Activated T-helper 17 cell treated with anti-CD3 and anti-CD28 coated beads, Interleukin-2, amount 50 U/mL, for 72 hours (primary cell): ENCODE measurements around the gene CCDC87. TPM values are rescaled to one million over a fixed set of nuclear protein-coding genes. Genes with fewer than 3 reads are reported as not detected.
"Not testable (repeated sequence)": the region's sequence is repeated elsewhere in the genome, so short reads cannot be mapped to it uniquely, and the experiment has no call there.

Experiments used
- ATAC-seq: fragments of 150-1000 bp; cut with Tn5 transposase; replicated peaks from 2 replicates; pipeline ENCODE4 v1.10.0; 2021; ENCODE audit warnings: mild to moderate bottlenecking, moderate library complexity
- H3K27ac Mint-ChIP-seq: one replicate; pipeline ENCODE4 v1.8.0; 2022; ENCODE audit warnings: mixed read lengths
- H3K27me3 Mint-ChIP-seq: one replicate; pipeline ENCODE4 v1.8.0; 2022; ENCODE audit warnings: mixed read lengths
- H3K36me3 Mint-ChIP-seq: one replicate; pipeline ENCODE4 v1.8.0; 2022; ENCODE audit warnings: low read depth, mild to moderate bottlenecking, mixed read lengths
- H3K4me1 Mint-ChIP-seq: one replicate; pipeline ENCODE4 v1.8.0; 2022; ENCODE audit warnings: mixed read lengths
- H3K4me3 Mint-ChIP-seq: one replicate; pipeline ENCODE4 v1.8.0; 2022; ENCODE audit warnings: mild to moderate bottlenecking, mixed read lengths
- H3K9me3 Mint-ChIP-seq: one replicate; pipeline ENCODE4 v1.8.0; 2022; ENCODE audit warnings: mixed read lengths
- total RNA-seq, 2 donors: library from RNA; stranded (reverse); gene quantifications; one replicate each; pipeline ENCODE4 v1.2.3, GENCODE V29; 2022

The CCDC87 gene, protein sequence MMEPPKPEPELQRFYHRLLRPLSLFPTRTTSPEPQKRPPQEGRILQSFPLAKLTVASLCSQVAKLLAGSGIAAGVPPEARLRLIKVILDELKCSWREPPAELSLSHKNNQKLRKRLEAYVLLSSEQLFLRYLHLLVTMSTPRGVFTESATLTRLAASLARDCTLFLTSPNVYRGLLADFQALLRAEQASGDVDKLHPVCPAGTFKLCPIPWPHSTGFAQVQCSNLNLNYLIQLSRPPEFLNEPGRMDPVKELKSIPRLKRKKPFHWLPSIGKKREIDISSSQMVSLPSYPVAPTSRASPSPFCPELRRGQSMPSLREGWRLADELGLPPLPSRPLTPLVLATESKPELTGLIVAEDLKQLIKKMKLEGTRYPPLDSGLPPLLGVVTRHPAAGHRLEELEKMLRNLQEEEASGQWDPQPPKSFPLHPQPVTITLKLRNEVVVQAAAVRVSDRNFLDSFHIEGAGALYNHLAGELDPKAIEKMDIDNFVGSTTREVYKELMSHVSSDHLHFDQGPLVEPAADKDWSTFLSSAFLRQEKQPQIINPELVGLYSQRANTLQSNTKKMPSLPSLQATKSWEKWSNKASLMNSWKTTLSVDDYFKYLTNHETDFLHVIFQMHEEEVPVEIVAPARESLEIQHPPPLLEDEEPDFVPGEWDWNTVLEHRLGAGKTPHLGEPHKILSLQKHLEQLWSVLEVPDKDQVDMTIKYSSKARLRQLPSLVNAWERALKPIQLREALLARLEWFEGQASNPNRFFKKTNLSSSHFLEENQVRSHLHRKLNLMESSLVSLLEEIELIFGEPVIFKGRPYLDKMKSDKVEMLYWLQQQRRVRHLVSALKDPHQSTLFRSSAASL
- under 1 TPM; 0.11 to 0.15 TPM for total RNA-seq

DNA sequence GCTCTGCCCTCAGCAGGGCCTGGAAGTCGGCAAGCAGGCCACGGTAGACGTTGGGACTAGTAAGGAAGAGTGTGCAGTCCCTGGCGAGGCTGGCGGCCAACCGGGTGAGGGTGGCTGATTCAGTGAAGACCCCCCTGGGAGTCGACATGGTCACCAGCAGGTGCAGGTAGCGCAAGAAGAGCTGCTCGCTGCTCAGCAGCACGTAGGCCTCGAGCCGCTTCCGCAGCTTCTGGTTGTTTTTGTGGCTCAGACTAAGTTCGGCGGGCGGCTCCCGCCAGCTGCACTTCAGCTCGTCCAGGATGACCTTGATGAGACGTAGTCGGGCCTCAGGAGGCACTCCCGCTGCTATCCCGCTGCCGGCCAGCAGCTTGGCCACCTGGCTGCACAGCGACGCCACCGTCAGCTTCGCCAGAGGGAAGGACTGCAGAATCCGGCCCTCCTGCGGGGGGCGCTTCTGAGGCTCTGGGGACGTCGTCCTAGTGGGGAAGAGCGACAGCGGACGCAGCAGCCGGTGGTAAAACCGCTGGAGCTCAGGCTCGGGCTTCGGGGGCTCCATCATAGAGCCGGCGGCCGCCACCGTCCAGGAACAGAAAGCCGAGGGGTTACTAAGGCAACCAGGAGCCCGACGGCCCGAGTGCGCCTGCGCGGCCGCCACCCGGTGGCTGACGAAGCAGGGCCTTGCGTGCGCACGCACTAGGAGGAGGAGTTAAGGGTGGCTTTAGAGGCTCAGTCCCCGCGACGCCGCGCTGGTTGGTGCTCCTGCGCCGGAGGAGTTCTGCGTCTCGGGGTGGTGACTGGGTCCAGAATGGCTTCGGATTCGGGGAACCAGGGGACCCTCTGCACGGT lies at the start of gene CCDC87, which contains the start of gene CCS:
Gene CCDC87 (minus strand): TSS at position 607 of the 846 bp plus-strand sequence. CDS start 48 bp downstream, at position 559.
Gene CCS (plus strand): TSS at position 729 of the 846 bp plus-strand sequence. CDS start 77 bp downstream, at position 806.
- Mint-ChIP-seq H3K36me3 (peaks cover 8% of the 10 kb centered on the region), H3K4me3 (peak within 1 kb of the TSS; percentile 100), H3K9me3 (no peaks in the 10 kb centered on the region), H3K4me1 (peaks cover 14% of the 10 kb centered on the region), H3K27me3 (no peaks in the 10 kb centered on the region), H3K27ac (peak within 1 kb of the TSS; percentile 99)
- ATAC-seq: peak; percentile 99

DNA sequence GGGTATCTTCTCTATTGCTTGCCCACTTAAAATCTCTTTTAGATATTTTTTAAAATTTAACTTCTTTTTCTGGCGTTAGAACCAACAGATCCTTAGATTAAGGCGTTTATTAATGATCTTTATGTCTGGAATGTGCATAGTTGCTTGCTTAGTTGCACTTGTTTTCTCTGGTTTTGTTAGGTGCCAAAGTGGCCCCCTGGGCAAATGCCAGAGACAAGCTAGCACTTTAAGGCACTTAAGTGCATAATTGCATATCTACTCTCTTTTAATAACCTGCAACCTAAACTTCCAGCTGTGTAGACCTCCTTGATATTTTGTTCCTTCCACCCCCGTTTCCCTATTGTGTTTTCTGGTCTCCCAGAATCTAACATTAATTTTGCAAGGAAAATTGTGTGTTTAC lies 49.0 kb upstream of the CCDC87 start:
- Mint-ChIP-seq H3K27ac (peak overlapping the region; percentile 78), H3K27me3 (no peaks in the 10 kb centered on the region), H3K9me3 (no peaks in the 10 kb centered on the region), H3K4me3 (peak overlapping the region; percentile 93), H3K4me1 (peaks cover 70% of the 10 kb centered on the region), H3K36me3 (peaks cover 92% of the 10 kb centered on the region)
- no peak for ATAC-seq

DNA sequence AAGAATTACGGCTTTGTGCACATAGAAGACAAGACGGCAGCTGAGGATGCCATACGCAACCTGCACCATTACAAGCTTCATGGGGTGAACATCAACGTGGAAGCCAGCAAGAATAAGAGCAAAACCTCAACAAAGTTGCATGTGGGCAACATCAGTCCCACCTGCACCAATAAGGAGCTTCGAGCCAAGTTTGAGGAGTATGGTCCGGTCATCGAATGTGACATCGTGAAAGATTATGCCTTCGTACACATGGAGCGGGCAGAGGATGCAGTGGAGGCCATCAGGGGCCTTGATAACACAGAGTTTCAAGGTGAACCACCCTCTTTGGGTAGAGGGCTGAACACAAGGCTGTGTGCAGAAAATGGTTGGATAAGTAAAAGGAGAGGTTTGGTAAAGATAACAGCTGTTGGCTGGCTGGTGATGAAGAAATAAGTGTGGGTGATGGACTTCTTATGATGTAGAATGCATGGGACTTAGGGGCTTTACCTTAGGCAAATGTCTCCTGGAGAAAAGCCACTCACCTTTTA lies 47.0 kb upstream of the CCDC87 start:
- H3K4me1 Mint-ChIP-seq: peaks cover 53% of the 10 kb centered on the region
- H3K4me3 Mint-ChIP-seq: peak overlapping the region; percentile 93
- ATAC-seq, H3K27me3 Mint-ChIP-seq, H3K9me3 Mint-ChIP-seq: not testable (repeated sequence)
- H3K27ac Mint-ChIP-seq: peak overlapping the region; percentile 97
- H3K36me3 Mint-ChIP-seq: peaks cover 81% of the 10 kb centered on the region

DNA sequence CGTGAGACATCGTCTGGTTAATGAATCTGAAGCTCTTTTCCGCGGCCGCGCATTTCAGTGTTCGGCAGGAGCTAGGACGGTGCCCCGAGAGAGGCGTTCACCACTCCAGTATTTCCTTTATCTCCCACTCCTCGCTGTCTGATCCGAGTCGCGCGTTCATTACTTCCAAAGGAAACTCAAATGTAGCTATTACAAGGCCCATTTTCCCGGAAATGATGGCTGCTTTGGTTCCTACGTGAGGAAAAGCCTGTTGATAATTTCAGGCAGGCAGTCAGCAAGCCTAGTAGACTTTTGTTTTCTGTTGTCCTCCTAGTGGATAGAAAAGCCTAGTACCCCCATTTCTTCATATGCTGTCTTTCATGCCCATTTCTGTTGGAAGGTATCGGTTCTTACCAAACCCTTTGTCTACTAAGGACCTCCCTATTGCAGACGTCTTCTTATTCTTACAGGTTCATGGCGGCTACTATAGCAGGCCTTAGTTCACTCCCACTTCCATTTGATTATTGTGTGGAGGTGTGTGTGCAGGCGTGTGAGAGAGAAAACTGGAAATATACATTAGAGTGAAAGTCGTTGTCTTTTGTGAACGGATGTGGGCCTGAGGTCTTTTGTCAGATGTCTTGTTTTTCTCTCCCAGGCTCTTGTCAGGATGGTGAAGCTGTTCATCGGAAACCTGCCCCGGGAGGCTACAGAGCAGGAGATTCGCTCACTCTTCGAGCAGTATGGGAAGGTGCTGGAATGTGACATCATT lies 46.4 kb upstream of the CCDC87 start:
- Mint-ChIP-seq H3K27ac (peak overlapping the region; percentile 97), H3K4me3 (peak overlapping the region; percentile 93), H3K9me3 (no peaks in the 10 kb centered on the region), H3K27me3 (no peaks in the 10 kb centered on the region), H3K36me3 (peaks cover 81% of the 10 kb centered on the region), H3K4me1 (peaks cover 56% of the 10 kb centered on the region)
- ATAC-seq: no peak

DNA sequence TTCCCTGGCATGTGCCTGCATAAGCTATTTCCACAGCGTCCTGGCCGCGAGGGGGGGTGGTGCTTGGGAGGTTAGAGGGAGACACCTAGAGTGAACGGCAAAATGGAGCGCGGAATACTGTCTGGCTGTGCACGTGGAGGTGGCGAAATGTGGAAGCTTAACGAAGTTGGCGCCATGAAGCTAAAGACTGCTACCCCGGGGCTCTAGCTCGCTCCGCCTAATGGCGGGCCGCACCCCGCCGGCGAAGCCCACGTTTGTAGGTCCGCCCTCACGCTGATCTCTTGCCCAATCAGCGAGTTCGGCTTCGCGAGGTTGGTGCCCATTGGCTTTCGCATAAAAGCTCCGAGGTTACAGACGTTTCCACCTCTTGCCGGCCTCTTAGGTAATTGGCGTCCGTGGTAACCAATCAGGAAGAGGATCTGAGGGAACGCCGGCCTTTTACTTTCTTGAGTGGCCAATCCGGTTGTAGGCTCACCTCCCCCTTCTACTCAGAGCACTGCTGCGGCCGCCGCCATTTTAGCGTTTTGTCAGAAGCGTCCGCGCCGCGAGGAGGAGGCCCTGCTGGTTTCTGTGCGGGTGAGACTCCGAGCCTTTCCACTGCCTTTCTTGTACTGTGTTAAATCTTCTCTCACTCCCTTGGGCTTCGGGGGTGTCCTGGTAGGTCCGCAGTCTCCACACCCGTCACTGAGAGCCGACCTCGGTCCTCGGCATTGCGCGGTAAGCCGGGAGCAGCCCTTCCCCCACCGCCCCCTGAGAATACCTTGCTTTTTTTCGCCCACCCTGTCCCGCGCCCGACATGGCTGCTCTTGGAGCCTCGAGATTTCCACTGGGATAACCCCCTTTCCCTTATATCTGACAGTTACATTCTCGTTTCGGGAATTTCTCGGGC lies 45.6 kb upstream of the CCDC87 start, which contains the start of gene RBM4:
Gene RBM4 (plus strand): TSS at position 527 of the 889 bp plus-strand sequence. CDS start 1,009 bp downstream, outside the sequence.
- H3K9me3 Mint-ChIP-seq: no peaks in the 10 kb centered on the region
- H3K36me3 Mint-ChIP-seq: peaks cover 80% of the 10 kb centered on the region
- peak within 1 kb of the TSS; percentile 93 for H3K4me3 Mint-ChIP-seq
- H3K27ac Mint-ChIP-seq: peak within 1 kb of the TSS; percentile 97
- no peaks in the 10 kb centered on the region for H3K27me3 Mint-ChIP-seq
- H3K4me1 Mint-ChIP-seq: peaks cover 51% of the 10 kb centered on the region
- peak; percentile 97 for ATAC-seq

DNA sequence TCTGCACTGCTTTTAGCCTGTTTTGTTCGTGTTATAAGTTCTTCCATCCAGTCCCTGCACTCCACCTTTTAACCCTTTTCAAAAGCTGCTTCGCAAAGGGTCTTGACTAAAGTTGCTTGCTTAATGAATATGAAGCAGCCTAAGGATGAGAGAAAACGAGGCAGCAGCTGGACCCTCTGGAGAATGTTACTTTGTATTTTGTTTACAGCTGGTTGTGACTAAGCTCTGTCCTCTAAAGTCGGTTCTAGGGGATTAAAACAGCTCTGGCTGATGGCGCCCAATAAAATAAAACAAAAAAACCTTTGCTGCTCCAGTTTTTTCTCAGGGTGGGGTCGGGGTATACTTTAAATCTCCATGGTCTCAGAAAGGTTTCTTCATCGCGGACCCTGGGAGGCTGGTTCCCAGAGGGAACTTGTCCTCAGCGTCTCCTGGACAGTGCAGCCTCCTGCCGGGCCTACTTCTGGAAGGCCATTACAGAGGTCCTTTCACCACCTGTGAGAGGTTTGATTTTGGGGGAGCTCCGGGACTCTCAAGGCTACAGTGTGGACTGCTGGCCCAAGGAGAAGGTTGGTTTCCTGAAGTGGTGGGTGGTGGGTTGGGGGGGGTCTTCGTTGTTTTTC lies 44.8 kb upstream of the CCDC87 start:
- H3K4me3 Mint-ChIP-seq: peak overlapping the region; percentile 93
- H3K27me3 Mint-ChIP-seq: no peaks in the 10 kb centered on the region
- ATAC-seq: no peak
- peaks cover 43% of the 10 kb centered on the region for H3K4me1 Mint-ChIP-seq
- H3K36me3 Mint-ChIP-seq: peaks cover 80% of the 10 kb centered on the region
- H3K9me3 Mint-ChIP-seq: no peaks in the 10 kb centered on the region
- peak overlapping the region; percentile 97 for H3K27ac Mint-ChIP-seq

DNA sequence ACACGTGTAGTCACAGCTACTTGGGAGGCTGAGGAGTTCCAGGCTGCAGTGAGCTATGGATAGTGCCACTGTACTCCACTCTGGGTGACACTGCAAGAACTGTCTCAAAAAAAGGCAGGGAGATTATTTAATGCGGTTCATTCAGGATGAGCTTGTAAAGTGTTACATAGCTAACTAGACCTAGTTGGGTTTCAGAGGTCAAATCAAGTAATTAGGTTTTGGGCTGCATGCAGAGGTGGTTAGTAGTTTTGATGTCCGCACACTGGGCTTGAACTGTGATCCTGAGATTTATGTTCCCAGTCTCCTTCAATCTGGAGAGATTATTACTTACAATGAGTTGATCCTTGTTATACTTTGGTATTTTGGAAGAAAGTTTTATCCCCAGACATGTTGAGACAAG lies 43.5 kb upstream of the CCDC87 start:
- H3K27me3 Mint-ChIP-seq: no peaks in the 10 kb centered on the region
- peak overlapping the region; percentile 93 for H3K4me3 Mint-ChIP-seq
- no peak for ATAC-seq
- H3K27ac Mint-ChIP-seq: no peak overlapping the region
- H3K4me1 Mint-ChIP-seq: peaks cover 40% of the 10 kb centered on the region
- no peaks in the 10 kb centered on the region for H3K9me3 Mint-ChIP-seq
- H3K36me3 Mint-ChIP-seq: peaks cover 80% of the 10 kb centered on the region

DNA sequence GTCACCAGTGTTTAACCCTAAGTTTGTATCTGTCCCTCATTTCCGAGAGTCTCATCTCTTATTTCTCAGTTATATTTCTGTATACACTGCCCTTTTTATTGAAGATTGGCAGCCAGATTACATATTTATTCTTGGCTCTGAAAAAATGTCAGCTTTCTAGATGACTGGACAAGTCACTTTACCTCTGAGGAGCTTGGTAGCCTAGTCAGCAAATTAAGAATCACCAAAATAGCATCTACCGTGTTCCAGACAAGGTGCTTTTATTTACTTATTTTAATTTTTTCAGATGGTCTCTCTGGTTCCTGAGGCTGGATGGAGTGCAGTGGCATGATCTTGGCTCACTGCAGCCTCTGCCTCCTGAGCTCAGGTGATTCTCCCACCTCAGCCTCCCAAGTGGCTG lies 40.1 kb upstream of the CCDC87 start:
- H3K27ac Mint-ChIP-seq: no peak overlapping the region
- H3K4me1 Mint-ChIP-seq: peaks cover 33% of the 10 kb centered on the region
- no peak for ATAC-seq
- H3K36me3 Mint-ChIP-seq: peaks cover 78% of the 10 kb centered on the region
- no peaks in the 10 kb centered on the region for H3K9me3 Mint-ChIP-seq
- no peak overlapping the region for H3K4me3 Mint-ChIP-seq
- H3K27me3 Mint-ChIP-seq: no peaks in the 10 kb centered on the region

DNA sequence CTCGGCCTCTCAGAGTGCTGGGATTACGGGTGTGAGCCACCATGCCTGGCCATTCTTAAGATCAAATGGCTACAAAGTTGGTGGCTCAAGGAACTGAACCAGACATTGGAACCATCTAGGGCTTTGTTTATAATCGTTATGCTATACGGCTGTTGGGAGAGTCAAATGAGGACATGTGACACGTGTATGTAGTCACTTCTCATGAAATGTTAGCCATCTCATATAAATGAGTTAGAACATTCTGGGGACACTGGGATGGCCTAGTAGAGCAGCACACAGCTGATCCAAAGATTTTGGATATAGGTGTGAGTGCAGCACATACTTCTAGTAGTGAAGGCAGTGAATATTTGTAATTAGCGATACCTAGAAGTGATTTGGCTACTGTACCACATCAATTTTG lies 39.0 kb upstream of the CCDC87 start:
- ATAC-seq: no peak
- H3K9me3 Mint-ChIP-seq: no peaks in the 10 kb centered on the region
- H3K27ac Mint-ChIP-seq: peak overlapping the region; percentile 53
- H3K27me3 Mint-ChIP-seq: no peaks in the 10 kb centered on the region
- no peak overlapping the region for H3K4me3 Mint-ChIP-seq
- H3K36me3 Mint-ChIP-seq: peaks cover 86% of the 10 kb centered on the region
- H3K4me1 Mint-ChIP-seq: peaks cover 30% of the 10 kb centered on the region

DNA sequence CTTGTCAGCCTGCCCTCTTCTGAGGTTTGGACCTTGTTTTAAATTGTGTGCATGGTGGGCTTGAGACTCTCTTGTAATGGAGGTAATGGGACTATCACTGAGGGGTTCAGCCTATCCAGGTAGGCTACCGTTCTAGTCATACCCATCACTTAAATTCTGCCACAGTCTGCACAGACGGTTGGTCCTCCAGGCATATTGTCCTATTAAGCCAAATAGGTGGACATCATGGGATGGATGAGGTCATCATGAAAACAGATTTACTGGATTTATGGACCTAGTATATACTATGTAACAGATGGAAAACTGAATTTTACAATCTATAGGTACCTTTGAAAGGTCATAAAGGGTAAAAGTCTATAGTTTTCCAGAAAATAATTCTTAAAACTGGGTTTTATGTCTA lies 36.5 kb upstream of the CCDC87 start:
- Mint-ChIP-seq H3K27me3 (no peaks in the 10 kb centered on the region), H3K4me3 (no peak overlapping the region), H3K36me3 (peaks cover 97% of the 10 kb centered on the region), H3K9me3 (no peaks in the 10 kb centered on the region), H3K27ac (peak overlapping the region; percentile 62), H3K4me1 (peaks cover 25% of the 10 kb centered on the region)
- no peak for ATAC-seq

DNA sequence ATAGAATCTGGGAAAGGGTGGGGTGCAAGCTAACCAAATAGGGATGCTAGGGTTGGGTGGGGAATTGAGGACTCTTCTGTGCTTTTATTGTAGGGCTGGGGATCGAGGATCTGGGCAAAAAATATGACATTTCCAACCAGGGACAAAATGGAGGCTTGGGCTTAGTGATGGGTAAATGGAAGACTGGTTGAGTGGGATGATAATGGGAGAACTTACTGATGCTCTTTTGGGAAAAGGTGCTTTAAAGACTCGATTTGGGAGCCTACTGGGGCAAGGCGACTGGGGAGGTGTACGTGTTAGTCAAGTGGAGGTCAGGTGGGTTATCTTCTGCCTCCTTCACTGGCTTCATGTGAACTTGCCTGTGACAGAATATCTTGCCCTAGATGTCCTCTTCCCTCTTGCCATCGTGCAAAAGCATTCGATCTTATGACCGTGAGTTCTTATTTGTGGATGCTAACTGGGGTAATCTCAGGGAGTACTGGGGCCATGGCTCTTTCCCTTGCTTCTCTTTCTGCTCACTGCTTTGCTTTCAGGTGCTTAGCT lies 35.3 kb upstream of the CCDC87 start:
- no peak overlapping the region for H3K27ac Mint-ChIP-seq
- no peaks in the 10 kb centered on the region for H3K9me3 Mint-ChIP-seq
- peaks cover 34% of the 10 kb centered on the region for H3K4me1 Mint-ChIP-seq
- no peaks in the 10 kb centered on the region for H3K27me3 Mint-ChIP-seq
- H3K36me3 Mint-ChIP-seq: peaks cover 98% of the 10 kb centered on the region
- no peak for ATAC-seq
- no peak overlapping the region for H3K4me3 Mint-ChIP-seq

DNA sequence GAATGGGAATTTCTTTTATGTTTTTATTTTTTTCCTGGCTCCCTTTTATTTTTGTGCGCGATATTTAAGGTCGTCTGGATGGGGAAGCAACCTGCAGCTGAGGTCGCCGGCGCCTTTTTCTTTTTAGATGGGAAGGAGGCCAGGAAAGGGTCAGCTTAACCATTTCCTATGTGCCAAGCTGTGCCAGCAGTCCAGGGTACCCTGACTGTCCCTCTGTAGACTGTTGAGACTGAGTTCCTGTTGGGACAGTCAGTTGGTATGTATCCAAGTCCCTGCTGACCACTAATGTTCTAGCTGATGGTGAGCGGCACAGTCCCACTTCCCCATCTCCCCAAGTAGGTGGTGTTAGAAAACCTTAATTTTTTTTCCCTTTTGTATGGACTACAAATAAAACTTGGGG lies 34.1 kb upstream of the CCDC87 start:
- Mint-ChIP-seq H3K4me3 (no peak overlapping the region), H3K4me1 (peaks cover 38% of the 10 kb centered on the region), H3K27me3 (no peaks in the 10 kb centered on the region), H3K27ac (no peak overlapping the region), H3K9me3 (no peaks in the 10 kb centered on the region), H3K36me3 (peaks cover 98% of the 10 kb centered on the region)
- ATAC-seq: no peak
